ENCODE results near the gene PRPF40A. TPM values are rescaled to one million over a fixed set of nuclear protein-coding genes. Genes with fewer than 3 reads are reported as not detected.

Gene PRPF40A
- total and polyA plus RNA-seq, 2 of the 13 experiments (the other 11 are each of a cell fraction or from before 2014, with no cell fraction given): 146 to 207 TPM

- TF ChIP-seq ZBTB34 (CRISPR knock-in tag; IDR thresholded peaks at IDR 0.05): no peak
- TF ChIP-seq MIER2 (CRISPR knock-in tag; IDR thresholded peaks at IDR 0.05): no peak; the same call in 1 of the 2 replicates
- TF ChIP-seq TSC22D2 (CRISPR knock-in tag; IDR thresholded peaks at IDR 0.05; ENCODE audit: borderline replicate concordance): peak; percentile 17
- peak; percentile 75 for TF ChIP-seq JUN (CRISPR knock-in tag; IDR thresholded peaks at IDR 0.05)
- no peak for TF ChIP-seq RFX1 (IDR thresholded peaks at IDR 0.05)
- TF ChIP-seq ZNF678 (CRISPR knock-in tag; IDR thresholded peaks at IDR 0.05): peak; percentile 70; the same call in 1 of the 2 replicates
- TF ChIP-seq MTA1 (CRISPR knock-in tag; IDR thresholded peaks at IDR 0.05; ENCODE audit: borderline replicate concordance): 0 out of 2 replicates have a peak, but pooled peaks have one; percentile 49
- TF ChIP-seq STAT5B (CRISPR knock-in tag; IDR thresholded peaks at IDR 0.05): no peak
- TF ChIP-seq TBL1XR1 (IDR thresholded peaks at IDR 0.05; ENCODE audit: borderline replicate concordance, low read length, partially characterized antibody): peak; percentile 56
- TF ChIP-seq ZMAT3 (CRISPR knock-in tag; conservative IDR thresholded peaks at IDR 0.05): no peak; the same call in 1 of the 2 replicates
- TF ChIP-seq MLXIP (CRISPR knock-in tag; IDR thresholded peaks at IDR 0.05; ENCODE audit: borderline replicate concordance): no peak
- TF ChIP-seq ZBTB42 (CRISPR knock-in tag; IDR thresholded peaks at IDR 0.05): no peak; the same call in 1 of the 2 replicates
- peak; percentile 12 for TF ChIP-seq ZSCAN31 (CRISPR knock-in tag; IDR thresholded peaks at IDR 0.05; ENCODE audit: low read depth)
- TF ChIP-seq NR2F1 (CRISPR knock-in tag; IDR thresholded peaks at IDR 0.05): peak; percentile 85 to 91
- peak; percentile 77 for TF ChIP-seq ZNF687 (CRISPR knock-in tag; IDR thresholded peaks at IDR 0.05)
- TF ChIP-seq SIN3A (IDR thresholded peaks at IDR 0.05; ENCODE audit: borderline replicate concordance, low read depth, low read length): peak; percentile 52; the same call in 1 of the 2 replicates
- peak; percentile 10 for TF ChIP-seq ZSCAN9 (CRISPR knock-in tag; IDR thresholded peaks at IDR 0.05; ENCODE audit: borderline replicate concordance)
- no peak for TF ChIP-seq SOX13 (IDR thresholded peaks at IDR 0.05)
- peak in 1 of 2 experiments; percentile 12; a peak in 2 of 4 replicates for TF ChIP-seq SOX13 (CRISPR knock-in tag; conservative IDR thresholded peaks at IDR 0.05 in 1 of 2, IDR thresholded peaks at IDR 0.05 in 1 of 2)
- TF ChIP-seq ZNF576 (CRISPR knock-in tag; IDR thresholded peaks at IDR 0.05): no peak
- TF ChIP-seq ZNF891 (CRISPR knock-in tag; IDR thresholded peaks at IDR 0.05): peak; percentile 96
These were observed at the start of gene PRPF40A (continued) for GRCh38 chr2:152717228-152718075.

All from HepG2 (cell line).